TTC549 (cell line): Measurements from ENCODE around the gene SPATS1.
"Not testable (repeated sequence)": the region's sequence is repeated elsewhere in the genome, so short reads cannot be mapped to it uniquely, and the experiment has no call there.

ENCODE experiments used
- FAIRE-seq: peaks from 2 replicates; lab custom pipeline; 2012; peaks lifted over from hg19 to GRCh38; lab: Jason Lieb, UNC

SPATS1 gene

DNA sequence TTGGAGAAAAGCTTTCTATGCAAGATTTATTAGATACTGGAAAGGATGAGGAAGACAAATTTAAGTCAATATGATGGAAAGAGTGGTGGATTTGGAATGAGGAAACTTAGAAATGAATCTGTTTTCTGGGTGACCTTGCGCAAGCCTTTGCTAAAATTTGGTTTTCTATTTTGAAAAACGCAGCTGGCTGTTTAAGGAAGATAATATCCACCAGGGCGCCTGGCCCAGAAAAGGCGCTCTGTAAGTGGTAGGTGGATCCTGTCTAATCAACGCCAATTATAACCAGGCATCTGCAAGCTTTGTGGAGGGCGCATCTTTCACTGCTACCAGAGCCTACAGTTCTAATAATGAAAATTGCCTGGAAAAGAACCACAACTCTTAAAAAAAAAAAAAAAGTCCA is 398 bp upstream of the SPATS1 start:
- no peak for FAIRE-seq

GRCh38 chr6:44346818-44347217 is 4.4 kb downstream of the SPATS1 start:
- not testable (repeated sequence) for FAIRE-seq

DNA sequence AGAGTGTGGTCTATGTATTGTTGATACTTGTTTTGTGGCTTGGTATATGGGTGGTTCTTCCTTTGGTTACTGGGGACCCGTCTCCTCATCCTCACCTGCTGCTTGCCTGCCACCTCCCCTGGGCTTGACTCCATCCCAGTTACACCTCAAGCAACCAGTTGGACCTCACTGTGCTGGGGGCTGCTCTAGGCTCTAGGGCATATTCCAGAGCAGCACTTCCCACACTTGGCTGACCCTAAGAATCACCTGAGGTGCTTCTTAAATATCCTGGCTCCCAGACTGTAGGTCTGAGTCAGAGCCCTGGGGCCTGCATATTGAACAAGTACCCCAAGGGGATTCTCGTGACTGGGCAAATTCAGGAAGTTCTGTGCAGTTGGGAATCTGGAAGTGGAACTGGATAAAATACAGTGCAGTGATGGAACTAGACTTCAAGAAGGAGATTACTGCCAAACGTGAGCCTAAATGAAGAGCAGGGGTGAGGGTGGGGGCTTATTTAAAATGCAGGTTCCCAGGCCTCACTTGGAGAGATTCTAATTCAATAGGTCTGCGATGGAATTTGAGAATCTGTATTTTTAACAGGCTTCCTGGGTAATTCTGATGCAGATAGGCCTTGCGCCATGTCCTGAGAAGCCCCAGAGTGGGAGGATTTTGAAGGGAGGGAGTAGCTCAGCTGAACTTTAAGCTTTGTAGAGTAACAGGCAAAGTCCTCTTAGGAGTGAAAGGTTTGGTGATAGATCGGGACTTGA is 7.6 kb downstream of the SPATS1 start:
- no peak for FAIRE-seq

DNA sequence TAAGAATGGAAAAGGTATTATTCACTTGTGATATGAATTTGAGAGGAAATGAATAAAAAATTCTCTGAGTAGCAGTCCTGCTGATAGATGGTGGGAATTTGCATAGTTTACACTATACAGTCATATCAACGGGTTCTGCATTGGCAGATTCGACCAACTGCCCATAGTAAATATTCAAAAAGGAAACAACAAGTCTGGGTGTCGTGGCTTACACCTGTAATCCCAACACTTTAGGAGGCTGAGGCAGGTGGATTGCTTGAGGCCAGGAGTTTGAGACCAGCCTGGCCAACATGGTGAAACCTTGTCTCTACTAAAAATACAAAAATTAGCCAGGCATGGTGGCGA is 8.2 kb downstream of the SPATS1 start:
- FAIRE-seq = not testable (repeated sequence)

- no peak for FAIRE-seq
Observed at GRCh38 chr6:44352259-44352658, 9.8 kb downstream of the SPATS1 start.

DNA sequence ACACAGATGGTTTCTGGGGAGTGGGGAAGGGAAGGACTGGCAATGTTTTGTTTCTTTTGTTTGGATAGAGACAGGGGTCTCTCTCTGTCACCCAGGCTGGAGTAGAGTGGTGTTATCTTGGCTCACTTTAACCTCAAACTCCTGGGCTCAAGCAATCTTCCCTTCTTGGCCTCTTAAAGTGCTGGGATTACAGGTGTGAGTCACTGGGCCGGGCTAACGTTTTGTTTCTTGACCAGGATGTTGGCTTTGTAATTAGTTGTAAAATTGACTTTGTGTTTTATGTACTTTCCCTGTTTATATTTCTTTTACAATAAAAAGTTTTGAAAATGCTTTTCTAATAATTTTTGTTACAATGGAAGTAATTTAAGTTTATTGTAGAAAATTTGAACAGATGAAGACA is 10.9 kb downstream of the SPATS1 start:
- no peak for FAIRE-seq

GRCh38 chr6:44355640-44356039 is 13.2 kb downstream of the SPATS1 start:
- FAIRE-seq = no peak

DNA sequence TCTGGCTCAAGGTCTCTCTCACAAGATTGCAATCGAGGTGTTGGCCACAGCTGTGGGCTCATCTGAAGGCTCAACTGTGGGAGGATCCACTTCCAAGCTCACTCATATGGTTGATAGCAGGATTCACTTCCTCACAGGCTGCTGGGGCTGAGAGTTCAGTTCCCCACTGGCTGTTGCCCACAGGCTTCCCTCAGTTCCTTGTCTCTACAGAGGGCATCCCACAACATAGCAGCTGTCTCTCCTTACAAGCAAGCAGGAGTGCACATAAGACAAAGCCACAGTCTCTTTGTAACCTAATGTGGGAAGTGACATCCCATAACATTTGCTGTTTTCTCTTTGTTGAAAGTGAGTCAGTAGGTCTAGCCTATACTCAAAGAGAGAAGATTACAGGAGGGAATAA is 14.0 kb downstream of the SPATS1 start:
- no peak for FAIRE-seq

GRCh38 chr6:44359973-44360372 is 17.5 kb downstream of the SPATS1 start:
- no peak for FAIRE-seq

- FAIRE-seq = no peak
Observed at GRCh38 chr6:44361947-44362346, 19.5 kb downstream of the SPATS1 start.

DNA sequence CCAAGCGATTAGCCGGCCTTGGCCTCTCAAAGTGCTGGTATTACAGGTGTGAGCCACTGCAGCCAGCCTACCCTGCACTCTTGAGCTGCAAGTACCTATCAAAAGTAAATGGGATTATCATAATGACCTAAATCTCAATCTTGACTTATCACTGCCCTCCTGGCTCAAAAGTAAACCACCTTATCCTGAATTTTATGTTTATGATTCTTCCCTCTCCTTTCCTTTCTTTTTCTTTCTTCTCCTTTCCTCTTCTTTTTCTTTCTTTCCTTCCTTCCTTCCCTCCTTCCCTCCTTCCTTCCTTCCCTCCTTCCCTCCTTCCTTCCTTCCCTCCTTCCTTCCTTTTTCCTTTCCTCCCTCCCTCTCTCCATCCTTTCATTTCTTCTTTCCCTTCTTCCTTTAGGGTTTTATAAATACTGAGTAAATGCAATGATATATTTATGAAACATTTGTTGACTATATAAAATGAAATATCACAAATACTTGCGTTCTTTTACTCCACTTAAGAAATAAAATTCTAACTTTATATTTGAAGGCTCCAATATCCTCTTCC is 21.0 kb downstream of the SPATS1 start:
- no peak for FAIRE-seq

- FAIRE-seq = no peak
Observed at GRCh38 chr6:44366781-44367180, 24.3 kb downstream of the SPATS1 start.

DNA sequence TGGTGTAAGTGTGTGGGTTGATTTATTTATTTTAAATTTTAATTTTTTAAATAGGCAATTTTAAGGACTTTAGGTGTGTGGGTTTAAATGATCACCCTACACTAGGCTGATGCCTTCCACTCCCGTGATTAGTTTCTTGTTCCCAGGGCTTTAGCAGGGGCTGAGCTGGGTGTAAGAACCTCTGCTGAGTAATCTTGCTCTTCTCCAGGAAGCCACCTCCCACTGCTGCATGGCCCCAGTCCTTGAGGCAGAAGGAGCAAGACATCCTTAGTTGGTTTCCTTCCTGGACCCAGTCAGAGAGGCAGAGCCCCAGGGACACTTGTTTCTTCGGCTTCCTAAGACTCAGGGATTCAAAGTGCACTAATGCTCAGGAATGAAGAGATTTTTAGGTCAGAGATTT is 25.2 kb downstream of the SPATS1 start:
- no peak for FAIRE-seq

GRCh38 chr6:44373051-44373450 is 30.6 kb downstream of the SPATS1 start:
- no peak for FAIRE-seq

GRCh38 chr6:44373787-44374186 is 31.3 kb downstream of the SPATS1 start:
- no peak for FAIRE-seq

DNA sequence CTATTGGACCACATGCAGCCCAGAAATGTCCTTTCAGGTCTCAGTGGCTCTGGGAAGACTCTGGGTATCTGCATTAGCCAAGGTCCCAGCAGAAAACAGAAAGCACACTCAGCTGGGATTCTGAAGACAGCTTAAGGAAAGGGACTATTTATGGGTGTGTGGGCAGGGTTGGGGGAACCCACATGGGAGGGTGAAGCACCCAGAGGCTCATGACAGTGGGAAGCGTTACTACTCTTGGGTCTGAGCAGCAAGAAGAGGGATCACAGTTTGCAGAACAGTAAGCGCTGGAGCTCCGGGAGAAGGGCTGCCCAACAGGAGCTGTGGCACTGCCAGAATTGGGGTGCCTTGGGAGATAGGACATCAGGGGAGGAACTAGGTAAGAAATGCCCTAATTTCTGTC is 32.6 kb downstream of the SPATS1 start:
- FAIRE-seq = no peak

DNA sequence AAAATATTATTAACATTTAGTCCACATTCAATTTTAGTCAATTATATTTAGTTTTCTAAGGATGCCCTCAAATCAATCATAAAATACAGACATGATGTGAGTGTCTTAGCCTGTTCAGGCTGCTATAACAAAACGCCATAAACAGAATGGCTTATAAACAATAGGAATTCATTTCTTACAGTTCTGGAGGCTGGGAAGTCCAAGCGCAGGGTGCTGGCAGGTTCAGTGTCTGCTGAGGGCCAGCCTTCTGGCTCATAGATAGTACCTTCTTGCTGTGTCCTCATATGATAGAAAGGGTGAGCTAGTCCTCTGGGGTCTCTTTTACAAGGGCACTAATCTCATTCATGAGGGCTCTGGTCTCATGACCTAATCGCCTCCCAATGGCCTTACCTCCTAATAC is 35.0 kb downstream of the SPATS1 start:
- no peak for FAIRE-seq

GRCh38 chr6:44377971-44378370 is 35.5 kb downstream of the SPATS1 start:
- no peak for FAIRE-seq

DNA sequence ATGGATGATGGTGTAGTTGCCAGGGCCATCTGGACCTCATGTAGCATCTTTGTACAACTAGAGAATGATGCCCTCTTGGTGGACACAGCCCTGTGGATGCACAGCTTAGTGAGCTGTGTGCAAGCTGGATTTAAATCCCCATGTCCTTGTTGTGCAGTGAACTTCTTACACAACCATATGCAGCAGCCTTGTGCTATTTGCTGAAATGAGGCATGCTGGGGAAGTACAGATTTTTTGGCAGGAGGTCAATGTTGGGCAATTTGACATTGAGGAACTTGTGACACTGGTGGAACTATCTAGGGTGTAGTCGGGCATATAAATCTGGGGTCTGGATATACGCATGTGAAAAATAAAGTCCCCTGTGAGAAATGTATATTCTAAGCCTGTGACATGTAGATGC is 39.3 kb downstream of the SPATS1 start:
- FAIRE-seq = no peak

GRCh38 chr6:44386364-44386928 is 44.0 kb downstream of the SPATS1 start:
- no peak for FAIRE-seq

- FAIRE-seq = no peak
Observed at GRCh38 chr6:44386929-44387345, 44.5 kb downstream of the SPATS1 start.

- FAIRE-seq = peak; percentile 46
Observed at GRCh38 chr6:44387346-44388134, 45.1 kb downstream of the SPATS1 start, which contains the start of gene CDC5L. TSS of gene CDC5L (plus strand) at chr6:44387706. CDS start at chr6:44387824, 118 bp downstream.

DNA sequence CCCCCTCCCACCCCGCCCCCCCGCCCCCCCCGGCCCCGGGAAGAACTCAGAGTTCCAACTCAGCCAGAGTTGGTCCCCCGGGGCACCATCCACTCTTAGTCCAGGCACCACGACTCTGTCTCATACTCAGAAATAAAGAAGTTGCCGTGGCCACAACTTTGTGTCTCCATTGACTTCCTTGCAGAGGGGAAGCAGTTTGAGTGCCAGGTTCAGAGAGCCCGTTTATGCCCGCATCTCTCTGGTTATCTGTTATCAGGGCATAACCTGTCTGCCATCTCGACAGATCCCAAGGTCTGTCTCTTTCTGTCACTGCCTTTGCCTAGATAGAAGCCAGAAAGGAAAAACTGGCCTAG is 45.7 kb downstream of the SPATS1 start:
- FAIRE-seq = no peak
